Measurements from ENCODE around the gene SRRM2. TPM values are rescaled to one million over a fixed set of nuclear protein-coding genes. Genes with fewer than 3 reads are reported as not detected.

SRRM2 gene
- total RNA-seq, 3 donors from 2014 or later (not counting 1 experiment from before 2014, with no cell fraction given): 1,131 to 1,162 (median 1,149) TPM

GRCh38 chr16:2711370-2712062 is 40.9 kb upstream of the SRRM2 start:
- H3K27ac Mint-ChIP-seq: no peak overlapping the region
- H3K9me3 Mint-ChIP-seq: no peaks in the 10 kb centered on the region
- ATAC-seq (no peak), DNase-seq (no peak)
- Histone ChIP-seq H3K27me3 (ENCODE audit: control insufficient read depth, insufficient read depth, low read length) (no peaks in the 10 kb centered on the region), H3K4me1 (ENCODE audit: control insufficient read depth, insufficient read depth, low read length) (peaks cover 10% of the 10 kb centered on the region), H3K36me3 (ENCODE audit: control insufficient read depth, insufficient read depth, low read length) (peaks cover 18% of the 10 kb centered on the region), H3K4me3 (ENCODE audit: low read length) (no peak overlapping the region), H3K27ac (ENCODE audit: low read length) (no peak overlapping the region), H3K9me3 (ENCODE audit: control insufficient read depth, insufficient read depth, low read length) (no peaks in the 10 kb centered on the region)
- TF ChIP-seq CTCF (IDR thresholded peaks at IDR 0.05): no peak
- H3K4me1 Mint-ChIP-seq: peaks cover 5 to 8% of the 10 kb centered on the region in 2 donors
- intact Hi-C loops (cut with micrococcal nuclease): no loop called here
- peaks cover 0 to 9% of the 10 kb centered on the region in 2 donors for H3K27me3 Mint-ChIP-seq (ENCODE audit: low read depth in 2 of 2)
- H3K4me3 Mint-ChIP-seq: no peak overlapping the region
- H3K36me3 Mint-ChIP-seq: no peaks in the 10 kb centered on the region
- WGBS (ENCODE audit: insufficient coverage): 80% methylated on average over 22 of the region's 22 CpGs

DNA sequence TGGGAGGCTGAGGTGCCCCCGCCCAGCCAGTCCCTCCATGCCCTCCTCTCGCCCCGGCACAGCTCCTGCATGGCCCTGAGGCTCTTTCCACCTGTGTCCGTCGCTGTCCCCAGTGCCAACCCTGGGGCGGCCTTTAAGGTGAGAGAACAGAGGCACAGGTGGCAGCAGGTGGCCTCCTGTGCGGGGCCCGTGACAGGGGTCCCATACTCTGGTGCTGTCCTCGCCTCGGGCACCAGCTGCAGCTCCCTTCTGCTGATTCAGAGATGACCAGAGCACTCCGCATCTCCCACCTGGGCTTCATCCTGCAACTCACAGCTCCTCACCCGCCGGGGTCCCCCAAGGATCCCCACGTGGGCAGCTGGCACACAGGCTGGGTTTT is 40.4 kb upstream of the SRRM2 start:
- no peaks in the 10 kb centered on the region for H3K27me3 ChIP-seq (ENCODE audit: control insufficient read depth, insufficient read depth, low read length)
- intact Hi-C loops (cut with micrococcal nuclease): no loop called here
- Mint-ChIP-seq H3K4me1 (peaks cover 5 to 8% of the 10 kb centered on the region in 2 donors), H3K36me3 (no peaks in the 10 kb centered on the region), H3K27ac (no peak overlapping the region), H3K27me3 (ENCODE audit: low read depth in 2 of 2) (peaks cover 0 to 9% of the 10 kb centered on the region in 2 donors), H3K4me3 (no peak overlapping the region), H3K9me3 (no peaks in the 10 kb centered on the region)
- no peak overlapping the region for H3K4me3 ChIP-seq (ENCODE audit: low read length)
- no peak for DNase-seq
- H3K4me1 ChIP-seq (ENCODE audit: control insufficient read depth, insufficient read depth, low read length): peaks cover 10% of the 10 kb centered on the region
- H3K27ac ChIP-seq (ENCODE audit: low read length): no peak overlapping the region
- H3K36me3 ChIP-seq (ENCODE audit: control insufficient read depth, insufficient read depth, low read length): peaks cover 16% of the 10 kb centered on the region
- no peak for TF ChIP-seq CTCF (IDR thresholded peaks at IDR 0.05)
- 88% methylated on average over 12 of the region's 14 CpGs for WGBS (ENCODE audit: insufficient coverage)
- no peaks in the 10 kb centered on the region for H3K9me3 ChIP-seq (ENCODE audit: control insufficient read depth, insufficient read depth, low read length)
- ATAC-seq: no peak

DNA sequence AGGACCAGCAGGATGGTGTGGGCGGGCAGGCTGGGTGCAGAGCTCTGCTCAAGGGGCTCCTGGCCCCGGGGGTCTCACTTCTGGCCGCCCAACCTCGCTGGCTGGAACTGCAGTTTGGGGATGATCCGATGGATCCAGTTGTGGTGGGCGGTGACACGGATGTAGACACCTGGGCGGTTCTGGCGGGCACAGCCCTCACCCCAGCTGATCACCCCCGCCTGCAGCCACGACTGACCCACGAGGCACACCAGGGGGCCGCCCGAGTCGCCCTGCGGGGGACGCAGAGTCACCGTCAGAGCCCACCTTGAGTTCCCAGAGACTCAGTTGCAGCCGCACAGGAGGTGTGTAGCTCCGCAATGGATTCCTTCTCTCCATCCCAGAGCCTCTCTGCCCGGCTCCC is 39.9 kb upstream of the SRRM2 start:
- H3K4me1 Mint-ChIP-seq: peaks cover 5 to 8% of the 10 kb centered on the region in 2 donors
- H3K36me3 Mint-ChIP-seq: no peaks in the 10 kb centered on the region
- Histone ChIP-seq H3K4me1 (ENCODE audit: control insufficient read depth, insufficient read depth, low read length) (peaks cover 10% of the 10 kb centered on the region), H3K36me3 (ENCODE audit: control insufficient read depth, insufficient read depth, low read length) (peaks cover 14% of the 10 kb centered on the region), H3K9me3 (ENCODE audit: control insufficient read depth, insufficient read depth, low read length) (no peaks in the 10 kb centered on the region), H3K27ac (ENCODE audit: low read length) (no peak overlapping the region), H3K27me3 (ENCODE audit: control insufficient read depth, insufficient read depth, low read length) (no peaks in the 10 kb centered on the region), H3K4me3 (ENCODE audit: low read length) (no peak overlapping the region)
- no peaks in the 10 kb centered on the region for H3K9me3 Mint-ChIP-seq
- no peak for ATAC-seq
- H3K4me3 Mint-ChIP-seq: no peak overlapping the region
- DNase-seq: no peak
- WGBS (ENCODE audit: insufficient coverage): 91% methylated on average over 21 of the region's 21 CpGs
- TF ChIP-seq CTCF (IDR thresholded peaks at IDR 0.05): no peak
- H3K27ac Mint-ChIP-seq: no peak overlapping the region
- intact Hi-C loops (cut with micrococcal nuclease): no loop called here
- H3K27me3 Mint-ChIP-seq (ENCODE audit: low read depth in 2 of 2): peaks cover 0 to 9% of the 10 kb centered on the region in 2 donors

DNA sequence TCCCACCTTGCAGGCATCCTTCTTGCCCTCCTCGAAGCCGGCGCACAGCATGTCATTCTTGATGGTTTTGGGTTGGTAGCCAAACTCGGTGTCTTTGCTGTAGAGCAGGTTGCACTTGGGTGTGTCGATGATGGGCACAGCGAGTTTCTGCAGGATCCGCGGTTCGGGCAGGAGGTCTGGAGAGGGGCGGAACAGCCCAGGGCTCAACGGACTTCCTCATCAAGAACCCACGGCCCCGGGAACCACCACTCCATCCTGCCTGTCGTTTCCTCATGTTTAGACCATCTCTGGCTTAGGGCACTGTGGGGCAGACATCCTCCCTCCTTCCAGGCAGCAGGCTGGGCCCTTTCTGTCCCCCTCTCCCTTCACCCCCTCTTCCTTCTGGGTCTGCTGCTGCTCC is 38.9 kb upstream of the SRRM2 start:
- ATAC-seq: no peak
- H3K36me3 ChIP-seq (ENCODE audit: control insufficient read depth, insufficient read depth, low read length): peaks cover 6% of the 10 kb centered on the region
- H3K4me3 ChIP-seq (ENCODE audit: low read length): no peak overlapping the region
- intact Hi-C loops (cut with micrococcal nuclease): no loop called here
- Mint-ChIP-seq H3K27me3 (ENCODE audit: low read depth in 2 of 2) (peaks cover 0 to 9% of the 10 kb centered on the region in 2 donors), H3K4me1 (peaks cover 5 to 8% of the 10 kb centered on the region in 2 donors), H3K36me3 (no peaks in the 10 kb centered on the region), H3K4me3 (no peak overlapping the region), H3K9me3 (no peaks in the 10 kb centered on the region), H3K27ac (no peak overlapping the region)
- no peak for TF ChIP-seq CTCF (IDR thresholded peaks at IDR 0.05)
- no peaks in the 10 kb centered on the region for H3K27me3 ChIP-seq (ENCODE audit: control insufficient read depth, insufficient read depth, low read length)
- 42% methylated on average over 14 of the region's 14 CpGs for WGBS (ENCODE audit: insufficient coverage)
- peaks cover 10% of the 10 kb centered on the region for H3K4me1 ChIP-seq (ENCODE audit: control insufficient read depth, insufficient read depth, low read length)
- DNase-seq: no peak
- H3K9me3 ChIP-seq (ENCODE audit: control insufficient read depth, insufficient read depth, low read length): no peaks in the 10 kb centered on the region
- H3K27ac ChIP-seq (ENCODE audit: low read length): no peak overlapping the region
